HCT116 (cell line): ENCODE measurements around the gene DGAT2. TPM values are rescaled to one million over a fixed set of nuclear protein-coding genes. Genes with fewer than 3 reads are reported as not detected.

Experiments used
- ATAC-seq: fragments of 200-7000 bp; cut with Tn5 transposase; 2 replicates; pipeline ENCODE4 v1.9.1; 2020; ENCODE audit warnings: mild to moderate bottlenecking, moderate library complexity
- BruUV-seq: library from RNA; stranded (reverse); fragments of 400-500 nt; replicated peaks from 2 replicates; lab custom pipeline; 2021; lab: Mats Ljungman, UMichigan
- CTCF ChIA-PET: fragments of 300-600 bp; sonication (Branson Sonifier 250); formaldehyde crosslinking; loops from one replicate; lab custom pipeline; 2021; ENCODE audit warnings: antibody characterized with exemption; lab: Charles Lee
- POLR2A ChIA-PET: fragments of 300-600, 350-600 bp; sonication (Branson Sonifier 250); formaldehyde crosslinking; loops from one replicate; lab custom pipeline; 2021; ENCODE audit warnings: antibody characterized with exemption; lab: Charles Lee
- RAD21 ChIA-PET, 2 experiments: fragments of 300-600 bp; sonication (Branson Sonifier 250); formaldehyde crosslinking; loops; one replicate each; lab custom pipeline; 2023; ENCODE audit warnings: low total read pairs in 2 of 2; ENCODE audit not compliant: uncharacterized antibody in 2 of 2, unreplicated experiment in 2 of 2, low non-redundant PET in 1 of 2; lab: Charles Lee
- DNase-seq: peaks from one replicate; pipeline ENCODE4 v3.0.0-alpha.2; 2010; ENCODE audit warnings: low read depth, low spot score
- H2AFZ ChIP-seq: fragments of 200-600 bp; shearing (Covaris generic), sonication (generic); 2 replicates; pipeline ENCODE4 v1.6.1; 2017; ENCODE audit warnings: low read depth, mixed run types, mixed read lengths, antibody characterized with exemption, low read length; ENCODE audit not compliant: poor library complexity, severe bottlenecking
- H3K27ac ChIP-seq: 2 replicates; pipeline ENCODE4 v1.5.1; 2012; ENCODE audit warnings: low read depth, low read length
- H3K27me3 ChIP-seq: fragments of 200-600 bp; sonication (generic); 2 replicates; pipeline ENCODE4 v1.6.1; 2016; ENCODE audit warnings: mixed run types, low read length, mixed read lengths; ENCODE audit not compliant: insufficient read depth
- H3K36me3 ChIP-seq, 2 experiments: fragments of 200-500 bp in 1 of 2; fragments of 200-600 bp in 1 of 2; sonication (Bioruptor generic) in 1 of 2; sonication (generic) in 1 of 2; 2 replicates each; pipeline versions ENCODE4 v1.5.1 to v1.6.1; 2014 to 2016; ENCODE audit warnings: low read length in 2 of 2, inconsistent platforms in 1 of 2, mixed read lengths in 1 of 2, mixed run types in 1 of 2; ENCODE audit not compliant: insufficient read depth in 2 of 2, control insufficient read depth in 1 of 2
- H3K4me1 ChIP-seq, 2 experiments: fragments of 200-600 bp in 1 of 2; sonication (generic) in 1 of 2; 2 replicates each; pipeline versions ENCODE4 v1.5.1 to v1.6.1; 2012 to 2017; ENCODE audit warnings: low read length in 2 of 2, inconsistent platforms in 1 of 2, mild to moderate bottlenecking in 1 of 2, mixed read lengths in 1 of 2, mixed run types in 1 of 2, moderate library complexity in 1 of 2; ENCODE audit not compliant: insufficient read depth in 2 of 2, control insufficient read depth in 1 of 2
- H3K4me2 ChIP-seq: fragments of 200-600 bp; sonication (generic); 2 replicates; pipeline ENCODE4 v1.6.1; 2017; ENCODE audit warnings: mixed run types, low read length, mixed read lengths
- H3K4me3 ChIP-seq, 2 experiments: fragments of 200-600 bp in 1 of 2; sonication (generic) in 1 of 2; replicated peaks in 1 of 2; 2 replicates each; pipeline ENCODE4 v1.5.1; 2011 to 2016; ENCODE audit warnings: low read length in 2 of 2, control low read depth in 1 of 2, low read depth in 1 of 2, mild to moderate bottlenecking in 1 of 2, mixed read lengths in 1 of 2, mixed run types in 1 of 2
- H3K79me2 ChIP-seq: fragments of 200-600 bp; sonication (generic); 2 replicates; pipeline ENCODE4 v1.6.1; 2017; ENCODE audit warnings: mild to moderate bottlenecking, mixed run types, low read length, moderate library complexity, mixed read lengths; ENCODE audit not compliant: insufficient read depth
- H3K9ac ChIP-seq: fragments of 200-600 bp; sonication (generic); 2 replicates; pipeline ENCODE4 v1.6.1; 2016; ENCODE audit warnings: low read length, mixed read lengths
- H3K9me2 ChIP-seq: fragments of 200-600 bp; sonication (generic), shearing (Covaris generic); 2 replicates; pipeline ENCODE4 v1.6.1; 2017; ENCODE audit warnings: mixed run types, mild to moderate bottlenecking, moderate library complexity; ENCODE audit not compliant: insufficient read depth
- H3K9me3 ChIP-seq, 2 experiments: fragments of 200-500 bp in 1 of 2; fragments of 200-600 bp in 1 of 2; sonication (Bioruptor generic) in 1 of 2; sonication (generic) in 1 of 2; 2 replicates each; pipeline ENCODE4 v1.6.1; 2014 to 2017; ENCODE audit warnings: low read length in 2 of 2, mixed read lengths in 2 of 2, inconsistent platforms in 1 of 2, low read depth in 1 of 2, mild to moderate bottlenecking in 1 of 2, mixed run types in 1 of 2, moderate library complexity in 1 of 2; ENCODE audit not compliant: control insufficient read depth in 1 of 2, insufficient read depth in 1 of 2
- H4K20me1 ChIP-seq: fragments of 200-600 bp; sonication (generic), shearing (Covaris generic); 2 replicates; pipeline ENCODE4 v1.6.1; 2017; ENCODE audit warnings: mixed run types, mild to moderate bottlenecking, moderate library complexity; ENCODE audit not compliant: insufficient read depth
- CEBPB ChIP-seq: IDR thresholded peaks from 2 replicates; pipeline ENCODE4 v1.6.1; 2012; ENCODE audit warnings: low read depth
- CTCF ChIP-seq, 3 experiments: fragments of 200-600 bp in 1 of 3; sonication (generic) in 1 of 3; IDR thresholded peaks in 2 of 3; conservative IDR thresholded peaks in 1 of 3; 2 replicates each; pipeline ENCODE4 v1.5.1; 2012 to 2017; ENCODE audit warnings: low read depth in 2 of 3, low read length in 2 of 3, antibody characterized with exemption in 1 of 3, borderline replicate concordance in 1 of 3, control low read depth in 1 of 3, mild to moderate bottlenecking in 1 of 3, mixed read lengths in 1 of 3, mixed run types in 1 of 3, moderate library complexity in 1 of 3; ENCODE audit not compliant: insufficient read depth in 1 of 3
- EGR1 ChIP-seq: IDR thresholded peaks from 2 replicates; pipeline ENCODE4 v1.6.1; 2012; ENCODE audit warnings: low read depth
- ELF1 ChIP-seq: IDR thresholded peaks from 2 replicates; pipeline ENCODE4 v1.6.1; 2012; ENCODE audit warnings: low read depth, borderline replicate concordance
- EZH2phosphoT487 ChIP-seq: fragments of 200-600 bp; IDR thresholded peaks from 2 replicates; pipeline ENCODE4 v1.6.1; 2018; ENCODE audit warnings: antibody characterized with exemption, borderline replicate concordance
- FOSL1 ChIP-seq: IDR thresholded peaks from 2 replicates; pipeline ENCODE4 v1.6.1; 2012; ENCODE audit warnings: low read depth
- JUND ChIP-seq: IDR thresholded peaks from 2 replicates; pipeline ENCODE4 v1.6.1; 2012
- POLR2A ChIP-seq: IDR thresholded peaks from 2 replicates; pipeline ENCODE4 v1.7.0; 2011; ENCODE audit warnings: borderline replicate concordance; ENCODE audit not compliant: insufficient read depth, insufficient read length; ENCODE audit errors: extremely low read depth
- POLR2AphosphoS5 ChIP-seq: IDR thresholded peaks from 2 replicates; pipeline ENCODE4 v1.6.1; 2011; ENCODE audit warnings: mild to moderate bottlenecking, low read depth, low read length, moderate library complexity
- RAD21 ChIP-seq: IDR thresholded peaks from 2 replicates; pipeline ENCODE4 v1.6.1; 2012; ENCODE audit warnings: low read depth, mild to moderate bottlenecking
- SRF ChIP-seq: IDR thresholded peaks from 2 replicates; pipeline ENCODE4 v1.6.1; 2012; ENCODE audit warnings: low read depth
- TCF7L2 ChIP-seq: IDR thresholded peaks from 2 replicates; pipeline ENCODE4 v1.7.0; 2011; ENCODE audit warnings: borderline replicate concordance, inconsistent platforms; ENCODE audit not compliant: insufficient read depth, insufficient read length; ENCODE audit errors: extremely low read depth
- YY1 ChIP-seq: IDR thresholded peaks from 2 replicates; pipeline ENCODE4 v1.6.1; 2011; ENCODE audit warnings: low read length, low read depth, moderate library complexity, mild to moderate bottlenecking; ENCODE audit not compliant: insufficient replicate concordance; ENCODE audit errors: extremely low read depth
- ZFX ChIP-seq: fragments of 450-650 bp; IDR thresholded peaks from 2 replicates; pipeline ENCODE4 v1.6.1; 2017
- ZNF274 ChIP-seq: fragments of 200-500 bp; sonication (Bioruptor generic); IDR thresholded peaks from 2 replicates; pipeline ENCODE4 v1.6.1; 2014; ENCODE audit warnings: mild to moderate bottlenecking, low read depth, low read length, inconsistent platforms
- intact Hi-C: fragments of 100-400 bp; cut with micrococcal nuclease; formaldehyde crosslinking; loops from 2 replicates; pipeline ENCODE4 v1.10.0; 2022
- total RNA-seq: library from RNA; stranded (reverse); gene quantifications from one replicate; pipeline ENCODE4 v1.2.1, GENCODE V29; 2021; ENCODE audit not compliant: unreplicated experiment
- TF ChIP-seq, protein P1 (sequence below): IDR thresholded peaks from 2 replicates; pipeline ENCODE4 v1.6.1; 2012
- TF ChIP-seq, protein P2 (sequence below): IDR thresholded peaks from 2 replicates; pipeline ENCODE4 v1.6.1; 2012
- TF ChIP-seq, protein P3 (sequence below): IDR thresholded peaks from 2 replicates; pipeline ENCODE4 v1.6.1; 2011; ENCODE audit warnings: mild to moderate bottlenecking, low read length, moderate library complexity; ENCODE audit not compliant: insufficient replicate concordance; ENCODE audit errors: extremely low read depth

Gene DGAT2
- total RNA-seq, 1 experiment from 2014 or later = 2.4 TPM

DNA sequence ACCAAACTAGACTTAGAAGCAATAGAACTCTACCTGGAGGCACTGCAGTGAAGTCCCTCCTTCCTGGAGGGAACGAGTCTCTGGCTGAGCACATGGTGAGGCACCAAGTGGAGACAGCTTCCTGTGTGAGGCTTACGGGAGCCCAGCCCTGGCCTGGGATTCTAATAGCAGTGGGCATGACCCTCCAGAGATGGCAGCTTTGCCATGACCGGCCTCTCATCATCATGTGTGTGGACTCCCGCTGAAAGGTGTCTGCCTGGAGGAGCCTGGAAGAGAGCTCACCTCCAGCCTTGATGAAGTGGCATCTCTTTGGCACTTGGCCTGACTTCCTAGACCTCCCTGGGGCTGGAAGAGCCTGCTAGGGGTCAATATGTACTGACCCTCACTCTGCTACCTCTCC lies 8.0 kb downstream of the DGAT2 start:
- intact Hi-C loops = no loop called here
- ATAC-seq = no peak
- Histone ChIP-seq H3K4me1 (peaks cover 0 to 14% of the 10 kb centered on the region in 2 experiments; a peak in 2 of 4 replicates), H3K9me3 (no peaks in the 10 kb centered on the region), H3K79me2 (no peaks in the 10 kb centered on the region), H2AFZ (no peak overlapping the region)
- POLR2A ChIA-PET = no interaction called here
- TF ChIP-seq FOSL1 (no peak), ELF1 (no peak), CEBPB (no peak), EGR1 (no peak), POLR2AphosphoS5 (no peak), JUND (no peak), SRF (no peak), RAD21 (no peak), EZH2phosphoT487 (no peak), YY1 (no peak)
- TF ChIP-seq, protein P1, sequence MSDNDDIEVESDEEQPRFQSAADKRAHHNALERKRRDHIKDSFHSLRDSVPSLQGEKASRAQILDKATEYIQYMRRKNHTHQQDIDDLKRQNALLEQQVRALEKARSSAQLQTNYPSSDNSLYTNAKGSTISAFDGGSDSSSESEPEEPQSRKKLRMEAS = no peak
- TF ChIP-seq, all 23 proteins: peak for 0
- DNase-seq = no peak
- RAD21 ChIA-PET = no interaction called here
- no peak overlapping the region for H3K4me2 ChIP-seq
- H3K27ac ChIP-seq = no peak overlapping the region
- no TSS peak for BruUV-seq
- H3K9ac ChIP-seq = no peak overlapping the region
- CTCF ChIA-PET = no interaction called here
- H3K36me3 ChIP-seq = no peaks in the 10 kb centered on the region
- no peaks in the 10 kb centered on the region for H4K20me1 ChIP-seq
- no peaks in the 10 kb centered on the region for H3K27me3 ChIP-seq
- H3K4me3 ChIP-seq = no peak overlapping the region
- H3K9me2 ChIP-seq = no peaks in the 10 kb centered on the region

GRCh38 chr11:75777461-75778110 lies 9.0 kb downstream of the DGAT2 start:
- no peaks in the 10 kb centered on the region for H3K27me3 ChIP-seq
- ChIA-PET CTCF (no interaction called here), POLR2A (no interaction called here), RAD21 (no interaction called here)
- H2AFZ ChIP-seq = no peak overlapping the region
- H3K9me3 ChIP-seq = no peaks in the 10 kb centered on the region
- H3K4me1 ChIP-seq = peaks cover 0 to 14% of the 10 kb centered on the region in 2 experiments; a peak in 2 of 4 replicates
- no peak for DNase-seq
- no peaks in the 10 kb centered on the region for H4K20me1 ChIP-seq
- no peaks in the 10 kb centered on the region for H3K9me2 ChIP-seq
- no TSS peak for BruUV-seq
- H3K9ac ChIP-seq = no peak overlapping the region
- H3K79me2 ChIP-seq = no peaks in the 10 kb centered on the region
- H3K36me3 ChIP-seq = no peaks in the 10 kb centered on the region
- H3K4me3 ChIP-seq = no peak overlapping the region
- peak overlapping the region; percentile 55 for H3K4me2 ChIP-seq
- H3K27ac ChIP-seq = no peak overlapping the region
- no peak for ATAC-seq
- intact Hi-C loops = no loop called here
- no peak for TF ChIP-seq RAD21
- no peak for TF ChIP-seq YY1
- no peak for TF ChIP-seq TCF7L2
- no peak for TF ChIP-seq ZFX
- TF ChIP-seq, protein P2, sequence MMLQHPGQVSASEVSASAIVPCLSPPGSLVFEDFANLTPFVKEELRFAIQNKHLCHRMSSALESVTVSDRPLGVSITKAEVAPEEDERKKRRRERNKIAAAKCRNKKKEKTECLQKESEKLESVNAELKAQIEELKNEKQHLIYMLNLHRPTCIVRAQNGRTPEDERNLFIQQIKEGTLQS = no peak
- TF ChIP-seq EZH2phosphoT487 = no peak
- TF ChIP-seq CTCF (IDR thresholded peaks at IDR 0.05 in 2 of 3, conservative IDR thresholded peaks at IDR 0.05 in 1 of 3; ENCODE audit: borderline replicate concordance in 1 of 3, insufficient read depth in 1 of 3, low read depth in 2 of 3, low read length in 2 of 3) = no peak
- no peak for TF ChIP-seq ZNF274
- TF ChIP-seq, protein P3, sequence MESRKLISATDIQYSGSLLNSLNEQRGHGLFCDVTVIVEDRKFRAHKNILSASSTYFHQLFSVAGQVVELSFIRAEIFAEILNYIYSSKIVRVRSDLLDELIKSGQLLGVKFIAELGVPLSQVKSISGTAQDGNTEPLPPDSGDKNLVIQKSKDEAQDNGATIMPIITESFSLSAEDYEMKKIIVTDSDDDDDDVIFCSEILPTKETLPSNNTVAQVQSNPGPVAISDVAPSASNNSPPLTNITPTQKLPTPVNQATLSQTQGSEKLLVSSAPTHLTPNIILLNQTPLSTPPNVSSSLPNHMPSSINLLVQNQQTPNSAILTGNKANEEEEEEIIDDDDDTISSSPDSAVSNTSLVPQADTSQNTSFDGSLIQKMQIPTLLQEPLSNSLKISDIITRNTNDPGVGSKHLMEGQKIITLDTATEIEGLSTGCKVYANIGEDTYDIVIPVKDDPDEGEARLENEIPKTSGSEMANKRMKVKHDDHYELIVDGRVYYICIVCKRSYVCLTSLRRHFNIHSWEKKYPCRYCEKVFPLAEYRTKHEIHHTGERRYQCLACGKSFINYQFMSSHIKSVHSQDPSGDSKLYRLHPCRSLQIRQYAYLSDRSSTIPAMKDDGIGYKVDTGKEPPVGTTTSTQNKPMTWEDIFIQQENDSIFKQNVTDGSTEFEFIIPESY = no peak
- TF ChIP-seq POLR2A = no peak
